ENCODE data around the gene OPCML. TPM values are rescaled to one million over a fixed set of nuclear protein-coding genes. Genes with fewer than 3 reads are reported as not detected.

Gene OPCML
- total RNA-seq, 4 donors from 2014 or later = not detected

DNA sequence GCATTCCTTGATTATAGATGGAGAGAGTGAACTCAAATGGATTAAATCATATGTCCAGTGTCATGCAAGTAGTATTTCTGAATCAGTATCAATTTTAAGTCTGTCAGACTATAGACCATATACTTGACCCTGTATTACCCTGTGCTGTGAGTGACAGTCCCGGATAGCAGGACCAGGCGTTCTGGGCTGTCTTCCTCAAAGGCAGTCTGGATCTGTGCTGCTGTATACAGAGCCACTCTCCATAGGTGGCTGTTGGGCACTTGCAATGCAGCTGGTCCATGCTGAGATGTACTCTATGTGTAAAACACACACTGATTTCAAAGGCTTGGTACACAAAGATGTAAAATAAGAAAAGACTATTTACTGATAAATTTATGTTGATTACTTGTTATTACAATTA lies 294.3 kb downstream of the OPCML start:
- Histone ChIP-seq H3K9me3 (no peaks in the 10 kb centered on the region), H3K4me3 (no peak overlapping the region), H3K27me3 (no peaks in the 10 kb centered on the region), H3K4me1 (no peaks in the 10 kb centered on the region), H3K36me3 (no peaks in the 10 kb centered on the region), H3K27ac (no peak overlapping the region)
- 78% methylated on average over 2 of the region's 2 CpGs; no CpG with 5 or more reads in 1 of the 2 donors for WGBS, 2 donors (ENCODE audit: low coverage in 1 of 2)
- in situ Hi-C loops (cut with MboI; ENCODE audit: low pct_ligation_motif_present in 1 of 4, low pct_unique_long_range_greater_than_20kb in 1 of 4, low sequenced_read_pairs in 3 of 4) = no loop called here
- no peak for DNase-seq
- TF ChIP-seq POLR2AphosphoS5 (IDR thresholded peaks at IDR 0.05) (no peak), EP300 (IDR thresholded peaks at IDR 0.05; ENCODE audit: low read depth) (no peak), POLR2A (IDR thresholded peaks at IDR 0.05) (no peak)
- TF ChIP-seq, protein P1, sequence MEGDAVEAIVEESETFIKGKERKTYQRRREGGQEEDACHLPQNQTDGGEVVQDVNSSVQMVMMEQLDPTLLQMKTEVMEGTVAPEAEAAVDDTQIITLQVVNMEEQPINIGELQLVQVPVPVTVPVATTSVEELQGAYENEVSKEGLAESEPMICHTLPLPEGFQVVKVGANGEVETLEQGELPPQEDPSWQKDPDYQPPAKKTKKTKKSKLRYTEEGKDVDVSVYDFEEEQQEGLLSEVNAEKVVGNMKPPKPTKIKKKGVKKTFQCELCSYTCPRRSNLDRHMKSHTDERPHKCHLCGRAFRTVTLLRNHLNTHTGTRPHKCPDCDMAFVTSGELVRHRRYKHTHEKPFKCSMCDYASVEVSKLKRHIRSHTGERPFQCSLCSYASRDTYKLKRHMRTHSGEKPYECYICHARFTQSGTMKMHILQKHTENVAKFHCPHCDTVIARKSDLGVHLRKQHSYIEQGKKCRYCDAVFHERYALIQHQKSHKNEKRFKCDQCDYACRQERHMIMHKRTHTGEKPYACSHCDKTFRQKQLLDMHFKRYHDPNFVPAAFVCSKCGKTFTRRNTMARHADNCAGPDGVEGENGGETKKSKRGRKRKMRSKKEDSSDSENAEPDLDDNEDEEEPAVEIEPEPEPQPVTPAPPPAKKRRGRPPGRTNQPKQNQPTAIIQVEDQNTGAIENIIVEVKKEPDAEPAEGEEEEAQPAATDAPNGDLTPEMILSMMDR (IDR thresholded peaks at IDR 0.05) = no peak
- intact Hi-C loops (cut with DNase I; ENCODE audit: low total_unique reads) = no loop called here

DNA sequence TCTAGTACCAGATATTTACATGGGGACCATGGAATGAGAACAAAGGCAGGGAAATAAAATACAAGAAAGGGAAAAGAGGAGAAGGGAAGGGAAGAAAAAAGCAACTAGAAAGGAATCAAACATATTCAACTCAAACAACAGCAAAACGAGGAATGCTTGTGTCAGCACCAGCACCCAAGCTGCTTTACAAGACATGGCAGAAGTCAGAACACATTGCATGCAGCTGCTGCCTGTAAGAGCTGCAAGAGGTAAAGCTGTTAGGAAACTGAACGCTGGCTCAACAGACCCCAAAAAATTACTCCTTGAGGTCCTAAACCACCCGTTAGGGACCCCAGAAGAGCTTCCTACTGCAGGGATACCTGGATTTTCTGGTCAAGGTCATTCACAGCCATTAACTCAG lies 296.9 kb downstream of the OPCML start:
- Histone ChIP-seq H3K36me3 (no peaks in the 10 kb centered on the region), H3K27ac (no peak overlapping the region), H3K9me3 (no peaks in the 10 kb centered on the region), H3K4me1 (peaks cover 0 to 3% (median 0%) of the 10 kb centered on the region in 4 donors), H3K4me3 (no peak overlapping the region), H3K27me3 (peaks cover 18% of the 10 kb centered on the region)
- 51 to 58% methylated on average over 2 to 3 of the region's 3 CpGs for WGBS, 2 donors (ENCODE audit: low coverage in 1 of 2)
- intact Hi-C loops (cut with DNase I; ENCODE audit: low total_unique reads) = no loop called here
- in situ Hi-C loops (cut with MboI; ENCODE audit: low pct_ligation_motif_present in 1 of 4, low pct_unique_long_range_greater_than_20kb in 1 of 4, low sequenced_read_pairs in 3 of 4) = no loop called here
- DNase-seq = no peak
- no peak for TF ChIP-seq POLR2A (IDR thresholded peaks at IDR 0.05)
- TF ChIP-seq POLR2AphosphoS5 (IDR thresholded peaks at IDR 0.05) = no peak
- no peak for TF ChIP-seq EP300 (IDR thresholded peaks at IDR 0.05; ENCODE audit: low read depth)
- TF ChIP-seq, protein P1 (IDR thresholded peaks at IDR 0.05) = no peak

DNA sequence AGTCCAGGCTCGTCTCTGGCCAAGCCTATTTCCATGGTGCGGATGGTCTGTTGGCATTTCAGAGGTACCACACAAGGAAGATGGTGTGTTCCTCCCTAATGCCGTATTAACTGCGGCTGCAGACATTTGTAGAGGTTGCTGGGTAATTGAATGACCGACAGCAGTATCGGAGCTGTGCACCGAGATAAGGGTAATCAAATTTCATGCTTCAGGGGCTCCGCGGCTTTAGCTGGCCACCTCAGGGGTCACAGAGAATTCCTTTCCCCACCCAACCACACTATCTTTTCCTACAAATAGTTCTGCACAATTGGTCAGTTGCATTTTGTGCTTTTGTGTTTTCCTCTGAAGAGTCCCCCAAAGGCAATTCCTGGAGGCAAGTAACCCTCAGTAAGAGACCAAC lies 297.4 kb downstream of the OPCML start:
- peaks cover 0 to 3% (median 0%) of the 10 kb centered on the region in 4 donors for H3K4me1 ChIP-seq
- in situ Hi-C loops (cut with MboI; ENCODE audit: low pct_ligation_motif_present in 1 of 4, low pct_unique_long_range_greater_than_20kb in 1 of 4, low sequenced_read_pairs in 3 of 4) (no loop called here), intact Hi-C loops (cut with DNase I; ENCODE audit: low total_unique reads) (no loop called here)
- H3K9me3 ChIP-seq = no peaks in the 10 kb centered on the region
- TF ChIP-seq EP300 (IDR thresholded peaks at IDR 0.05; ENCODE audit: low read depth) (no peak), POLR2A (IDR thresholded peaks at IDR 0.05) (no peak), POLR2AphosphoS5 (IDR thresholded peaks at IDR 0.05) (no peak)
- TF ChIP-seq, protein P1 (IDR thresholded peaks at IDR 0.05) = no peak
- WGBS, 2 donors (ENCODE audit: low coverage in 1 of 2) = 78 to 80% methylated on average over 7 to 9 of the region's 9 CpGs
- DNase-seq = no peak
- no peaks in the 10 kb centered on the region for H3K36me3 ChIP-seq
- peaks cover 20% of the 10 kb centered on the region for H3K27me3 ChIP-seq
- no peak overlapping the region for H3K27ac ChIP-seq
- H3K4me3 ChIP-seq = no peak overlapping the region

DNA sequence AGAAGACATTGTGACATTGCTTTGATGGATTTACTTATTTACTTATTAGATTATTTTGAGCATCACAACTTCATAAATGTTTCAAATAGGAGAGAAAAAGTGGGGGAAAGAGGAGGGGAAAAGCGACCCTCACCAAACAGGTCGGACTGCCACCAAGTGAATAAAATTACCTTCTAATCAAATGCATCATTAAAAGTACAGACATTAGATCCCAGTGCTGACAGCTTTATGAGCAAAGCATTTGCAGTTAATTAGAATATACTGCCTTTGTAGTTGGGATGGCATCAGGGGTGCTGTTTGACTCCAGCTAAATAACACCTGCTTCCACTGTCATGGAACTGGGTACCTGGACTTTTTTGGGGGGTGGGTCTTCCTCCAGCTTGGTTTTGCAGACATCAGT lies 299.6 kb downstream of the OPCML start:
- in situ Hi-C loops (cut with MboI; ENCODE audit: low pct_ligation_motif_present in 1 of 4, low pct_unique_long_range_greater_than_20kb in 1 of 4, low sequenced_read_pairs in 3 of 4) = no loop called here
- H3K36me3 ChIP-seq = no peaks in the 10 kb centered on the region
- DNase-seq = no peak
- H3K27ac ChIP-seq = no peak overlapping the region
- peaks cover 0 to 10% (median 8%) of the 10 kb centered on the region in 4 donors for H3K4me1 ChIP-seq
- H3K9me3 ChIP-seq = no peaks in the 10 kb centered on the region
- H3K27me3 ChIP-seq = peaks cover 42% of the 10 kb centered on the region
- no peak overlapping the region for H3K4me3 ChIP-seq
- intact Hi-C loops (cut with DNase I; ENCODE audit: low total_unique reads) = no loop called here
- WGBS, 2 donors (ENCODE audit: low coverage in 1 of 2) = 54 to 70% methylated on average over 2 of the region's 2 CpGs
- TF ChIP-seq POLR2A (IDR thresholded peaks at IDR 0.05) (no peak), POLR2AphosphoS5 (IDR thresholded peaks at IDR 0.05) (no peak), EP300 (IDR thresholded peaks at IDR 0.05; ENCODE audit: low read depth) (no peak)
- TF ChIP-seq, protein P1 (IDR thresholded peaks at IDR 0.05) = no peak

All from transverse colon (tissue), 4 donors.